Trophoblast cell (in vitro differentiated cells and primary cell): ENCODE results near the gene BEST4.

Experiments
- DNase-seq, 2 donors: peaks; one replicate each; pipeline ENCODE4 v3.0.0-alpha.2; 2016
- H2AFZ ChIP-seq: 2 replicates; pipeline ENCODE4 v1.6.1; 2013; ENCODE audit warnings: low read length, moderate library complexity, mild to moderate bottlenecking; ENCODE audit not compliant: insufficient read depth, poor library complexity
- H2AK5ac ChIP-seq: 2 replicates; pipeline ENCODE4 v1.6.1; 2013; ENCODE audit warnings: mild to moderate bottlenecking, low read length
- H2BK120ac ChIP-seq: 2 replicates; pipeline ENCODE4 v1.6.1; 2013; ENCODE audit warnings: low read length, mild to moderate bottlenecking, moderate library complexity; ENCODE audit not compliant: insufficient read depth, poor library complexity
- H2BK12ac ChIP-seq: 2 replicates; pipeline ENCODE4 v1.6.1; 2013; ENCODE audit warnings: mild to moderate bottlenecking, low read length, moderate library complexity
- H2BK5ac ChIP-seq: 2 replicates; pipeline ENCODE4 v1.6.1; 2013; ENCODE audit warnings: low read length, low read depth, moderate library complexity, mild to moderate bottlenecking; ENCODE audit not compliant: poor library complexity
- H3K14ac ChIP-seq: 2 replicates; pipeline ENCODE4 v1.6.1; 2013; ENCODE audit warnings: mild to moderate bottlenecking, low read length
- H3K18ac ChIP-seq: 2 replicates; pipeline ENCODE4 v1.6.1; 2013; ENCODE audit warnings: mild to moderate bottlenecking, low read length
- H3K23ac ChIP-seq: 2 replicates; pipeline ENCODE4 v1.6.1; 2013; ENCODE audit warnings: low read length
- H3K27ac ChIP-seq: 2 replicates; pipeline ENCODE4 v1.5.1; 2013; ENCODE audit warnings: low read depth, mild to moderate bottlenecking, inconsistent platforms, low read length, moderate library complexity
- H3K27me3 ChIP-seq: 2 replicates; pipeline ENCODE4 v1.6.1; 2013; ENCODE audit warnings: inconsistent platforms, mild to moderate bottlenecking, low read length, moderate library complexity; ENCODE audit not compliant: insufficient read depth
- H3K36me3 ChIP-seq, 2 experiments: 1 replicate in 1 of 2; 2 replicates in 1 of 2; pipeline ENCODE4 v1.6.1; 2013; ENCODE audit warnings: low read length in 2 of 2, mild to moderate bottlenecking in 2 of 2, moderate library complexity in 1 of 2; ENCODE audit not compliant: insufficient read depth in 2 of 2, control insufficient read depth in 1 of 2
- H3K4ac ChIP-seq: 2 replicates; pipeline ENCODE4 v1.6.1; 2013; ENCODE audit warnings: low read depth, mild to moderate bottlenecking, low read length, moderate library complexity
- H3K4me1 ChIP-seq, 2 experiments: 1 replicate in 1 of 2; 2 replicates in 1 of 2; pipeline ENCODE4 v1.6.1; 2013; ENCODE audit warnings: low read length in 2 of 2, mild to moderate bottlenecking in 2 of 2, moderate library complexity in 1 of 2; ENCODE audit not compliant: insufficient read depth in 2 of 2, control insufficient read depth in 1 of 2
- H3K4me2 ChIP-seq: 2 replicates; pipeline ENCODE4 v1.6.1; 2013; ENCODE audit warnings: inconsistent platforms, mild to moderate bottlenecking, low read length, moderate library complexity
- H3K4me3 ChIP-seq: 2 replicates; pipeline ENCODE4 v1.5.1; 2013; ENCODE audit warnings: mild to moderate bottlenecking, low read depth, low read length, inconsistent platforms
- H3K79me1 ChIP-seq: one replicate; pipeline ENCODE4 v1.6.1; 2013; ENCODE audit warnings: low read length
- H3K79me2 ChIP-seq: 2 replicates; pipeline ENCODE4 v1.6.1; 2013; ENCODE audit warnings: low read length, mild to moderate bottlenecking; ENCODE audit not compliant: control insufficient read depth, insufficient read depth, poor library complexity
- H3K9ac ChIP-seq: 2 replicates; pipeline ENCODE4 v1.6.1; 2013; ENCODE audit warnings: mild to moderate bottlenecking, low read length
- H3K9me3 ChIP-seq: 2 replicates; pipeline ENCODE4 v1.6.1; 2013; ENCODE audit warnings: low read depth, mild to moderate bottlenecking, control low read depth, inconsistent platforms, low read length; ENCODE audit not compliant: insufficient read depth
- H4K12ac ChIP-seq: 2 replicates; pipeline ENCODE4 v1.6.1; 2013; ENCODE audit warnings: low read depth, mild to moderate bottlenecking, low read length, moderate library complexity
- H4K8ac ChIP-seq: 2 replicates; pipeline ENCODE4 v1.6.1; 2013; ENCODE audit warnings: low read depth, mild to moderate bottlenecking, low read length, moderate library complexity
- H4K91ac ChIP-seq: one replicate; pipeline ENCODE4 v1.6.1; 2013; ENCODE audit warnings: low read depth, mild to moderate bottlenecking, low read length, moderate library complexity
- WGBS: extraction: QIAGEN DNeasy Blood & Tissue Kit; methylation state at CpG from one replicate; pipeline ENCODE4 v1.1.7; 2013; ENCODE audit warnings: missing lambda C conversion rate; ENCODE audit not compliant: insufficient read length, insufficient coverage; ENCODE audit errors: extremely low coverage; 5-methylcytosine and 5-hydroxymethylcytosine counted together

The BEST4 gene

DNA sequence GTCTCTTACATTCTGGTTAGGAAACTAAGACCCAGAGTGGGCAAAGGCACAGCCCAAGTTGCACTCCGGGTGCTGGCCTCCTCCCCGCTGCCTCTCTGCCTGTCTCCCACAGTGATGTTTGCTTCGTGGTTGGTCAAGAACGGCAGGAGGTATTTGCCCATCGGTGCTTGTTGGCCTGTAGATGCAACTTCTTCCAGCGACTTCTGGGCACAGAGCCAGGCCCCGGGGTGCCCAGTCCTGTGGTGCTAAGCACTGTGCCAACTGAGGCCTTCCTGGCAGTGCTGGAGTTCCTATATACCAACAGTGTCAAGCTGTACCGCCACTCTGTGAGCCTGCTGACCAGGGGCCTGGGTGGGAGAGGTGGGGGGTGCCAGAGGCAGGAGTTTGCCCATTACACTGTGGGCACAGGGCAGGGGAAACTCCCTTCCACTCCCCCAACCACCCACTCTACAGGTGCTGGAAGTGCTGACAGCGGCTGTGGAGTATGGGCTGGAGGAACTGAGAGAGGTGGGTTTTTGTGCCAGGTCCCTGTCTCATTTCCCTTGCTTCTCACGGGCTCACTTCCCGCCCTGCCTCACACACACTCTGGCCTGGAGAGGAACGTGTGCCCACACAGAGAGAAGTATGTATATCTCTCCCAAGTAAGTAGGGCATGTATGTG lies 22.3 kb upstream of the BEST4 start:
- WGBS, result no CpG with 5 or more reads among the region's 12 CpGs

GRCh38 chr1:44808938-44809917 lies 21.3 kb upstream of the BEST4 start:
- H3K4ac ChIP-seq, result peak overlapping the region; percentile 93
- H3K79me2 ChIP-seq, result peaks cover 23% of the 10 kb centered on the region
- WGBS, result no CpG with 5 or more reads among the region's 6 CpGs
- no peaks in the 10 kb centered on the region for H3K27me3 ChIP-seq
- H4K8ac ChIP-seq, result peak overlapping the region; percentile 86
- H3K27ac ChIP-seq, result peak overlapping the region; percentile 98
- peaks cover 28 to 31% of the 10 kb centered on the region in 2 experiments for H3K36me3 ChIP-seq
- H3K14ac ChIP-seq, result peak overlapping the region; percentile 89
- peak overlapping the region; percentile 98 for H2AK5ac ChIP-seq
- peak overlapping the region; percentile 50 for H3K4me3 ChIP-seq
- H3K4me2 ChIP-seq, result peak overlapping the region; percentile 54
- peak overlapping the region; percentile 91 for H2BK5ac ChIP-seq
- peak; percentile 33 to 42 for DNase-seq
- peaks cover 58% of the 10 kb centered on the region for H3K79me1 ChIP-seq
- peaks cover 68 to 70% of the 10 kb centered on the region in 2 experiments for H3K4me1 ChIP-seq
- peak overlapping the region; percentile 53 for H2AFZ ChIP-seq
- H3K18ac ChIP-seq, result peak overlapping the region; percentile 92
- no peaks in the 10 kb centered on the region for H3K9me3 ChIP-seq
- H3K9ac ChIP-seq, result peak overlapping the region; percentile 66
- H2BK120ac ChIP-seq, result peak overlapping the region; percentile 80
- H4K12ac ChIP-seq, result peak overlapping the region; percentile 71
- peak overlapping the region; percentile 96 for H4K91ac ChIP-seq
- no peak overlapping the region for H3K23ac ChIP-seq
- H2BK12ac ChIP-seq, result peak overlapping the region; percentile 96

More for the DNA sequence above, 22.3 kb upstream of the BEST4 start:
- Histone ChIP-seq H2BK120ac (peak overlapping the region; percentile 13), H3K18ac (peak overlapping the region; percentile 92), H3K79me2 (peaks cover 23% of the 10 kb centered on the region), H3K4me2 (no peak overlapping the region), H3K9me3 (no peaks in the 10 kb centered on the region), H2BK5ac (no peak overlapping the region), H4K8ac (peak overlapping the region; percentile 0), H3K36me3 (peaks cover 21 to 24% of the 10 kb centered on the region in 2 experiments), H2AFZ (peak overlapping the region; percentile 2), H3K4me1 (peaks cover 75% of the 10 kb centered on the region in 2 experiments), H3K14ac (peak overlapping the region; percentile 41), H2BK12ac (peak overlapping the region; percentile 61), H3K23ac (no peak overlapping the region), H3K4ac (no peak overlapping the region), H3K9ac (no peak overlapping the region), H2AK5ac (peak overlapping the region; percentile 45), H4K12ac (no peak overlapping the region), H3K4me3 (no peak overlapping the region), H4K91ac (peak overlapping the region; percentile 64), H3K27me3 (no peaks in the 10 kb centered on the region), H3K79me1 (peaks cover 58% of the 10 kb centered on the region), H3K27ac (no peak overlapping the region)
- DNase-seq, result peak in 1 of 2 donors; percentile 0

DNA sequence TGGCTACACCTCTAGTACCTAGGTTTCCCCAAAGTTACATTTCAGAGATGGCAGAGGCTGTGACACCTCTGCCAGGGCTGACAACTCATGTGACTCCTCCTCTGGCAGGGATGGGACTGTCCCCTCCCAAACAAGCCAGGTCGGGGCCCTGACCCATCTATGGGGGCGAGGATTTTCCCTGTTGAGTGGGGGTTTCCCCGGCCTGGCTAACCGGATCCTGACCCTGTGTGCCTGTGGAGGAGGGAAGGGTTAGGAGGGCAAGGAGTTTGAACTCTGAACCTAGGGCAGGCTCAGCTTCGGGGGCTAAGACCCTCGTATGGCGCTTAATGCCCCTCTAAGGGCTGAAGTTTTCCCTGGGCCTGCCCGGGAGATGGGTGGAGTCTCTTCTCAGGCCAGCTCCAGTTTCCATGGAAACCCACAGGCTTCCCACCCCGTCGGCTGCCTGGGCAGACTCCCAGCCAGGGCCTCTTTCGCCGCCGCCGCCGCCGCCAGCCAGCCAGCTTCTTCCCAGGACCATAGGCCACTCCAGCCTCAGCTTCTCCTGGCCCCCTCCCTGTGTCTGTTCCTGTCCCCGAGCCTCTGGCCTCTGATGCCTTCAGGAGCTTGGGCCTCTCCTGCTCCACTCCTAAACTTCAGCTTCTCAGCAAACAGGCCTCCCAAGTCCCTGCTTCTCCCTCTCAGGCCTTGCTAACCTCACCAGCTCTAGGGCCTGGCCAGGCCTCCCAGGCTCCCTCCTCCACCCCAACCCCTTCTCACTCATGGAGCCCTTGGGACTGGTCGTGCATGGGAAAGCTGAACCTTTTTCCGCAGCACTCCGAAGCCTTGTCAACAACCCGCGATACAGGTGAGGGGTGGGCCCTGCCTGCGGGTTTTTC lies 20.3 kb upstream of the BEST4 start, which contains the start of gene BTBD19:
Gene BTBD19 (plus strand): TSS at position 461 of the 875 bp plus-strand sequence. CDS start 298 bp downstream, at position 759.
- Histone ChIP-seq H4K91ac (peak within 1 kb of the TSS; percentile 96), H3K79me2 (peaks cover 21% of the 10 kb centered on the region), H3K4ac (peak within 1 kb of the TSS; percentile 93), H2BK120ac (peak within 1 kb of the TSS; percentile 80), H3K27me3 (no peaks in the 10 kb centered on the region), H3K27ac (peak within 1 kb of the TSS; percentile 98), H3K4me2 (peak within 1 kb of the TSS; percentile 54), H2AFZ (peak within 1 kb of the TSS; percentile 53), H3K79me1 (peaks cover 54% of the 10 kb centered on the region), H4K12ac (peak within 1 kb of the TSS; percentile 71), H3K4me3 (peak within 1 kb of the TSS; percentile 50), H4K8ac (peak within 1 kb of the TSS; percentile 86), H3K9ac (peak within 1 kb of the TSS; percentile 66), H2AK5ac (peak within 1 kb of the TSS; percentile 98), H3K9me3 (no peaks in the 10 kb centered on the region), H3K14ac (peak within 1 kb of the TSS; percentile 89), H2BK5ac (peak within 1 kb of the TSS; percentile 91), H3K4me1 (peaks cover 66 to 67% of the 10 kb centered on the region in 2 experiments), H3K18ac (peak within 1 kb of the TSS; percentile 92), H2BK12ac (peak within 1 kb of the TSS; percentile 96), H3K36me3 (peaks cover 33 to 39% of the 10 kb centered on the region in 2 experiments), H3K23ac (no peak within 1 kb of the TSS)
- DNase-seq, result peak; percentile 78 to 84
- no CpG with 5 or more reads among the region's 23 CpGs for WGBS
